Measurements from ENCODE around the gene AHSG.
"Not testable (repeated sequence)": the region's sequence is repeated elsewhere in the genome, so short reads cannot be mapped to it uniquely, and the experiment has no call there.

Gene AHSG

GRCh38 chr3:186633481-186633880, 20.6 kb downstream of the AHSG start:
- Mint-ChIP-seq H3K4me3 (no peak overlapping the region), H3K36me3 (ENCODE audit: low read depth) (no peaks in the 10 kb centered on the region), H3K27me3 (peaks cover 10% of the 10 kb centered on the region), H3K9me3 (no peaks in the 10 kb centered on the region), H3K27ac (no peak overlapping the region), H3K4me1 (ENCODE audit: low read depth) (no peaks in the 10 kb centered on the region)
- intact Hi-C loops (cut with micrococcal nuclease): no loop called here

DNA sequence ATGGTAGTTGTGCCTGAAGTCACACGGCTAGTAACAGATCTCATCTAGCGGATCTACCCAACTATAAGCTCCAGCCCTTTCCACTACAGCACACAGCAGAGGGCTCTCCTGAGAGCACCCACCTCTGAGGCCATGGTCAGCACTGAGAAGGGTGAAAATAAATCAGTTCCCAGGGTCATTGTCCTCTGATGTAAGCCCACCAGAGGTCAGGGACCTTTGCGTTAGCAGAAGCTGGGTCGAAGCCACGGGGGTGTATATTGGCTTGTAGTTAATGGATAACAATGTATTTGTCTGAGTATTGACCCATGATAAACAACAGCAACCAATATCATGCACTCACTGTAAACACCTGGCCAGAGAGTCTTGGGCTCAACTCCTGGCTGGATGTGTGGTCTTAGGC, 21.3 kb downstream of the AHSG start:
- H3K9me3 Mint-ChIP-seq; intact Hi-C loops (cut with micrococcal nuclease); H3K27me3 Mint-ChIP-seq; H3K4me1 Mint-ChIP-seq (ENCODE audit: low read depth); H3K36me3 Mint-ChIP-seq (ENCODE audit: low read depth); H3K4me3 Mint-ChIP-seq; H3K27ac Mint-ChIP-seq: not testable (repeated sequence)

DNA sequence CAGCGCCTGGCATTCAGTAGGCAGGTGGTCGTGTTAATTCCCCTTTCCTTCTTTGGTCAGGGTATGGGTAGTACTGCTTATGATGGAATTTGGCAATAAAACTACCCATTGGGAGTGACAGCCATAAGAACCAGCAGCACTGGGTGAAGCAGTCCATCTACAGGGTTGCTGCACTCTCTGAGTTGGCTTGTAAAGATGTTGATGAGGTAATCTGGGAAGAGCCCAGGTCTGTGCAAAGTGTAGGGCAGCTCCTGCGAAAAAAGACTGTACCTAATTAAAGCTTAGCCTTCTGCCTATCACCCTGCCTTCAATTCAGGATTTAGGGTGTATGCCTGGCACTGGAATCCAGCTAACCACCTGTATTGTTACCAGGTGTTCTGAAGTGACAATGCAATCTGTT, 22.7 kb downstream of the AHSG start:
- Mint-ChIP-seq H3K36me3 (ENCODE audit: low read depth) (no peaks in the 10 kb centered on the region), H3K4me1 (ENCODE audit: low read depth) (no peaks in the 10 kb centered on the region), H3K27ac (no peak overlapping the region), H3K4me3 (no peak overlapping the region), H3K27me3 (peaks cover 4% of the 10 kb centered on the region), H3K9me3 (no peaks in the 10 kb centered on the region)
- intact Hi-C loops (cut with micrococcal nuclease): no loop called here

GRCh38 chr3:186636536-186636935, 23.7 kb downstream of the AHSG start:
- Mint-ChIP-seq H3K27ac (no peak overlapping the region), H3K36me3 (ENCODE audit: low read depth) (no peaks in the 10 kb centered on the region), H3K9me3 (no peaks in the 10 kb centered on the region), H3K4me3 (no peak overlapping the region), H3K27me3 (peaks cover 5% of the 10 kb centered on the region), H3K4me1 (ENCODE audit: low read depth) (no peaks in the 10 kb centered on the region)
- intact Hi-C loops (cut with micrococcal nuclease): no loop called here

DNA sequence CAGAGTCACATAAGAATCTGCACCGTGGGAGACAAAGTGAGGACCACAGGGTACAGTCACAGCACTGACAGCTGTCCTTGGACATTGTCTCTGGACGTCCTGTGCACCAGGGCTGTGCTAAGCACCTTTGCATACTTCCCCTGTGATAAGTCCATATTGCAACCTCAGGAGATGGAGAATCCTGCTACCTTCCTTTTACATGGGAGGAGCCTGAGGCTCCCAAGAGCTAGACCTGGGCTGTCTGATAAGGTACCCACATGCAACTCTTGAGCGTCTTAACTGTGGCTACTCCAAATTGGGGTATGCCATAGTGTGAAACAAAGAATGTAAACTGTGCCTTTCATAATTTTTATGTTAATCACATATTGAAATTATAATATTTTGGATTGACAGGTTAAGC, 24.8 kb downstream of the AHSG start:
- no peak overlapping the region for H3K27ac Mint-ChIP-seq
- no peaks in the 10 kb centered on the region for H3K9me3 Mint-ChIP-seq
- no peaks in the 10 kb centered on the region for H3K36me3 Mint-ChIP-seq (ENCODE audit: low read depth)
- H3K4me3 Mint-ChIP-seq: no peak overlapping the region
- peaks cover 8% of the 10 kb centered on the region for H3K27me3 Mint-ChIP-seq
- H3K4me1 Mint-ChIP-seq (ENCODE audit: low read depth): no peaks in the 10 kb centered on the region
- intact Hi-C loops (cut with micrococcal nuclease): no loop called here

DNA sequence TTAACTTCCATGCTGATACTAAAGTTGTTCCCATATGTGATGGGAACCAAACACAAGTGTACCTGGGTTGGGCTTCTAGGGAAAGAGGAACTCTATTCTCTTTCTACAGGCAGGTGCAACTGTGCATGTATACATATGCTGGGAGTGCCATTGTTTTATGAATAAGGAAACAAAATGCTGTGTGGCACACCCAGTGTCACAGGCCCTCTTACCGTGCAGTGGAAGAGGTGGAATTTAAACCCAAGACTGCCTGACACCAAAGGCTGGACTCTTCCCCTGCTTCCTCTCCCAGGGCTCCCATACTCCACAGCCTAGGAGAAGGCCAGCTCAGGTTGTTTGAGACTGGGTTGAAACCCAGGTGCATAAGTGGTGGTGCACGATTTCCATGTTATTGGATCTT, 25.4 kb downstream of the AHSG start:
- intact Hi-C loops (cut with micrococcal nuclease): no loop called here
- peaks cover 10% of the 10 kb centered on the region for H3K27me3 Mint-ChIP-seq
- H3K4me1 Mint-ChIP-seq (ENCODE audit: low read depth): no peaks in the 10 kb centered on the region
- no peaks in the 10 kb centered on the region for H3K36me3 Mint-ChIP-seq (ENCODE audit: low read depth)
- H3K9me3 Mint-ChIP-seq: no peaks in the 10 kb centered on the region
- no peak overlapping the region for H3K27ac Mint-ChIP-seq
- no peak overlapping the region for H3K4me3 Mint-ChIP-seq

DNA sequence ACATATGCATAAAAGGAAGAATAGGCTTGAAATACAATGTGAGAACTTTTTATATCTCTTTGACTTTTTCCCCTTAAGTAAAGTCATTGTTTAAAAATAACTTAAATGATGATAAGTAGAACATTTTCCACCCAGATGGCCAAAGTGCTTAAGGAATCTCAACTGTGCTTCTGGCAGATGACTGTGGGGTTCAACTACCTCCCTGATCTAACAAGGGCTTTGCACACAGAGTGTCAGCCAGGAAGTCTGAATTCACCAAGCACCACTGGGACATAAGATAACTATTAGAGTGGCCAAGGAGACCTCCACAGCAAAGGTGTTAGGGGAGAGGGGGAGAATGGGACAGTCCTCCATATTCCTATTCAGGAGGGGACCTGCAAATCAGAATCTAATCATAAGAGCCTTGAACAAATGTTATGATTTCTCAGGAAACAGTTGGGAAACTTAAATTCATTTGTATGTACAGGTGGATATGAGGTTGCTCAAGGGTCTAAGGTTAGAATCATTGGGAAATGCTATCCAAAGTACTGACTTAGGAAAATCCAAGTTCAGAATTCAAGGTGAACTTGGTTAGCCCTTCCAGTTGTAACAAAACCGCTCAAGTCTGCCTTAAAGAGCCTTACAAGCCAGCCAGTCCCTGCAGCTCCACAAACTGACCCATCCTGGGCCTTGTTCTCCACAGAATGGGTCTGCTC, 27.1 kb downstream of the AHSG start, which contains the start of gene FETUB:
FETUB (plus strand) TSS at position 622 of the 695 bp plus-strand sequence; CDS start at position 684, 62 bp downstream.
- H3K4me1 Mint-ChIP-seq (ENCODE audit: low read depth): no peaks in the 10 kb centered on the region
- no peaks in the 10 kb centered on the region for H3K36me3 Mint-ChIP-seq (ENCODE audit: low read depth)
- no peak within 1 kb of the TSS for H3K4me3 Mint-ChIP-seq
- peaks cover 10% of the 10 kb centered on the region for H3K27me3 Mint-ChIP-seq
- intact Hi-C loops (cut with micrococcal nuclease): no loop called here
- H3K27ac Mint-ChIP-seq: no peak within 1 kb of the TSS
- H3K9me3 Mint-ChIP-seq: no peaks in the 10 kb centered on the region

- intact Hi-C loops (cut with micrococcal nuclease): no loop called here
- Mint-ChIP-seq H3K4me1 (ENCODE audit: low read depth) (no peaks in the 10 kb centered on the region), H3K36me3 (ENCODE audit: low read depth) (no peaks in the 10 kb centered on the region), H3K4me3 (no peak overlapping the region), H3K27ac (no peak overlapping the region), H3K9me3 (no peaks in the 10 kb centered on the region), H3K27me3 (peaks cover 10% of the 10 kb centered on the region)
Measured at GRCh38 chr3:186640473-186640818, 27.6 kb downstream of the AHSG start.

GRCh38 chr3:186640929-186641328, 28.1 kb downstream of the AHSG start:
- Mint-ChIP-seq H3K9me3 (no peaks in the 10 kb centered on the region), H3K4me3 (no peak overlapping the region), H3K27me3 (peaks cover 10% of the 10 kb centered on the region), H3K27ac (no peak overlapping the region), H3K4me1 (ENCODE audit: low read depth) (no peaks in the 10 kb centered on the region), H3K36me3 (ENCODE audit: low read depth) (no peaks in the 10 kb centered on the region)
- intact Hi-C loops (cut with micrococcal nuclease): no loop called here

DNA sequence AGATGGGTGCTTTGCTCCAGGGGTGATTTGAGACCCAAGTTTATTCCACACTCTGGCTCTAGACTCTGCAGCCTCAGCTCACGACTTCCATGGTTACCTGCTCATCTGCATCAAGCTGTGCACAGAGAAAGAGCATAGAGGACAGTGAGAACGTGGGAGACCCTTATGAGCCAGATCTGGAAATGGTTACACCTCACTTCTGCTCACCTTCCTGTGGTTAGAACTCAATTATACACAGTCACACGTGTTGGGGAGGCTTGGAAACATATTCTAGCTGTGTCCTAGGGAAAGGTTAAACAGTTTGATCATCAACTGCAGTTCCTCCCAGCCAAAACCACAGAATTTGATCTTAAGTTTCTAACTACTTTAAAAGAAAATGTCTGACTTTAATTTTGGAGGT, 29.2 kb downstream of the AHSG start:
- Mint-ChIP-seq H3K36me3 (ENCODE audit: low read depth) (no peaks in the 10 kb centered on the region), H3K4me3 (no peak overlapping the region), H3K9me3 (no peaks in the 10 kb centered on the region), H3K27ac (no peak overlapping the region), H3K4me1 (ENCODE audit: low read depth) (no peaks in the 10 kb centered on the region), H3K27me3 (peaks cover 10% of the 10 kb centered on the region)
- intact Hi-C loops (cut with micrococcal nuclease): no loop called here

GRCh38 chr3:186643493-186643892, 30.6 kb downstream of the AHSG start:
- no peak overlapping the region for H3K27ac Mint-ChIP-seq
- peaks cover 8% of the 10 kb centered on the region for H3K27me3 Mint-ChIP-seq
- no peaks in the 10 kb centered on the region for H3K9me3 Mint-ChIP-seq
- no peaks in the 10 kb centered on the region for H3K4me1 Mint-ChIP-seq (ENCODE audit: low read depth)
- H3K4me3 Mint-ChIP-seq: no peak overlapping the region
- no peaks in the 10 kb centered on the region for H3K36me3 Mint-ChIP-seq (ENCODE audit: low read depth)
- intact Hi-C loops (cut with micrococcal nuclease): no loop called here

DNA sequence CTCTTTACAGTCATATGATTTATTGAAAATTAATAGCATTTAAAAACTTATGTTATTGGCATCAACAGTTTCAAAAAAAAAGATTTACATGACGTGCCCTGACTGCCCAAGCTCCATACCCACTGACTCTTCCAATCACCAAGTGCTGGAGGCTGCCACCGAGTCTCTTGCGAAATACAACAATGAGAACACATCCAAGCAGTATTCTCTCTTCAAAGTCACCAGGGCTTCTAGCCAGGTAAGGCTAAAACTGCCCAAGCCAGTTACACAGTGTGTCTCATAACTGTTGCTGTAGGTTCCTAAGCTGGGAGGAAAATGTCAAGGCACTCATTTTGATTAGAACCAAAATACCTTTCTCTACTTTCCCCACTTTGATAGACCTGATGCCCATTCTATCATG, 31.8 kb downstream of the AHSG start:
- Mint-ChIP-seq H3K36me3 (ENCODE audit: low read depth) (no peaks in the 10 kb centered on the region), H3K27ac (no peak overlapping the region), H3K9me3 (no peaks in the 10 kb centered on the region), H3K4me3 (no peak overlapping the region), H3K4me1 (ENCODE audit: low read depth) (no peaks in the 10 kb centered on the region), H3K27me3 (peaks cover 11% of the 10 kb centered on the region)
- intact Hi-C loops (cut with micrococcal nuclease): no loop called here

DNA sequence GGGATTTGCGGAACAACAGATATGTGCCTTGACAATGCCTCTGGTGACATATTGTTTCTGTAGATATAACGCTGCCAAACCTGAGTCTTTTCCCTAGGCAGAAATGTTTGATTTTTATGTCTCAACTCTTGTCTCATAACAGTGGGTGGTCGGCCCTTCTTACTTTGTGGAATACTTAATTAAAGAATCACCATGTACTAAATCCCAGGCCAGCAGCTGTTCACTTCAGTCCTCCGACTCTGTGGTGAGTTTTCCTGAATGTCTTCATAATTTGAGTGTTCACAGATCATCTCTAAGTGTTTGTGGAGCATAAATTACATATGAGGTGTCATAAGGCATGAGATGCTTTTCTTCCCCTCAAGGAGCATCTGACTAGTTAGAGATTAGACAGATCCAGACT, 33.2 kb downstream of the AHSG start:
- peaks cover 11% of the 10 kb centered on the region for H3K27me3 Mint-ChIP-seq
- intact Hi-C loops (cut with micrococcal nuclease): no loop called here
- no peaks in the 10 kb centered on the region for H3K9me3 Mint-ChIP-seq
- H3K4me3 Mint-ChIP-seq: no peak overlapping the region
- H3K36me3 Mint-ChIP-seq (ENCODE audit: low read depth): no peaks in the 10 kb centered on the region
- no peaks in the 10 kb centered on the region for H3K4me1 Mint-ChIP-seq (ENCODE audit: low read depth)
- no peak overlapping the region for H3K27ac Mint-ChIP-seq

DNA sequence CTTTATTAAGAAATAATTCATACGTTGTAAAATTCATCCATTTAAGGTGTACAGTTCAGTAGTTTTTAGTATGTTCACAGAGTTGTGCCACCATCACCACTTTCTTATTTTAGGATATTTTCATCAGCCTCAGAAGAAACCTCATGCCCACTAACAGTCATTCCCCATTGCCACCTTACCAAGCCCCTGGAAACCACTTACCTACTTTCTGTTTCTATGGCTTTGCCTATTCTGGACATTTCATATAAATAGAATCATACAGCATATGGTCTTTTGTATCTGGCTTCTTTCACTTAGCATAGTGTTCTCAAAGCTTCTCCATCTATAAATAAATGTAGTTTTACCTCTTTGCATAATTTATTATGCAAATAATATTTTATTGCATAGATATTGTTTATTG, 34.0 kb downstream of the AHSG start:
- no peaks in the 10 kb centered on the region for H3K36me3 Mint-ChIP-seq (ENCODE audit: low read depth)
- H3K4me3 Mint-ChIP-seq: no peak overlapping the region
- H3K4me1 Mint-ChIP-seq (ENCODE audit: low read depth): no peaks in the 10 kb centered on the region
- intact Hi-C loops (cut with micrococcal nuclease): no loop called here
- peaks cover 9% of the 10 kb centered on the region for H3K27me3 Mint-ChIP-seq
- no peaks in the 10 kb centered on the region for H3K9me3 Mint-ChIP-seq
- no peak overlapping the region for H3K27ac Mint-ChIP-seq

DNA sequence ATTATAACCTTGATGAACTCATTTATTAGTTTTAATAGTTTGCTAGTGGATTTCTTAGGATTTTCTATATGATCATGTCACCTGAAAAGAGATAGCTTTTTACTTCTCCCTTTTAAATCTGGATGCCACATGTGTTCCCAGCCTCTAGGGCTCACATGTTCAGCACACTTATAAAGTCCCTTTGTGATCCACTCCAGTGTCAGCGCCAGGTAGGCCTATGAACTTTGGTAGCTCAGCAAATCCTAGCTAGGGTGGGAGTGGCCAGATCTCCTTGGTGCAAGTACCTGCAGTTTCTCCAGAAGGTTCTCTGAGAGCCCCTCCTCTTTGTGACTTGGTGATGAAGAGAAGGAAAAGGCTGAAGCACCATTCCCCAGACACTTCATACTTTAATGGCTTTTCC, 36.0 kb downstream of the AHSG start:
- Mint-ChIP-seq H3K36me3 (ENCODE audit: low read depth) (no peaks in the 10 kb centered on the region), H3K27me3 (peaks cover 3% of the 10 kb centered on the region), H3K4me3 (no peak overlapping the region), H3K4me1 (ENCODE audit: low read depth) (no peaks in the 10 kb centered on the region), H3K27ac (no peak overlapping the region), H3K9me3 (no peaks in the 10 kb centered on the region)
- intact Hi-C loops (cut with micrococcal nuclease): no loop called here
